Measurements from ENCODE around the gene ARHGAP18. TPM values are rescaled to one million over a fixed set of nuclear protein-coding genes. Genes with fewer than 3 reads are reported as not detected.

ARHGAP18 gene
- total RNA-seq, 2 donors from 2014 or later = 3.7 to 26.7 TPM

GRCh38 chr6:129544892-129545612 is 164.9 kb downstream of the ARHGAP18 start:
- Mint-ChIP-seq H3K27me3 (no peaks in the 10 kb centered on the region), H3K4me1 (peaks cover 2% of the 10 kb centered on the region)
- no peak for ATAC-seq

GRCh38 chr6:129543981-129544380 is 166.0 kb downstream of the ARHGAP18 start:
- Mint-ChIP-seq H3K27me3 (no peaks in the 10 kb centered on the region), H3K36me3 (ENCODE audit: low read depth) (peaks cover 3% of the 10 kb centered on the region), H3K27ac (no peak overlapping the region), H3K4me1 (peaks cover 2% of the 10 kb centered on the region), H3K4me3 (no peak overlapping the region)
- ATAC-seq (no peak), DNase-seq (no peak)
- H3K9me3 ChIP-seq (ENCODE audit: control insufficient read depth, low read length, poor library complexity, severe bottlenecking) = no peaks in the 10 kb centered on the region

More at GRCh38 chr6:129544892-129545612, 164.9 kb downstream of the ARHGAP18 start:
- no peak for DNase-seq
- Mint-ChIP-seq H3K27ac (no peak overlapping the region), H3K36me3 (ENCODE audit: low read depth) (peaks cover 3% of the 10 kb centered on the region), H3K4me3 (no peak overlapping the region)
- H3K9me3 ChIP-seq (ENCODE audit: control insufficient read depth, low read length, poor library complexity, severe bottlenecking) = no peaks in the 10 kb centered on the region

GRCh38 chr6:129542705-129543104 is 167.3 kb downstream of the ARHGAP18 start:
- H3K4me1 Mint-ChIP-seq = peaks cover 2% of the 10 kb centered on the region
- H3K9me3 ChIP-seq (ENCODE audit: control insufficient read depth, low read length, poor library complexity, severe bottlenecking) = no peaks in the 10 kb centered on the region
- peaks cover 3% of the 10 kb centered on the region for H3K36me3 Mint-ChIP-seq (ENCODE audit: low read depth)
- H3K4me3 Mint-ChIP-seq = no peak overlapping the region
- H3K27me3 Mint-ChIP-seq = no peaks in the 10 kb centered on the region
- no peak for DNase-seq
- H3K27ac Mint-ChIP-seq = no peak overlapping the region
- no peak for ATAC-seq

GRCh38 chr6:129539032-129539431 is 170.9 kb downstream of the ARHGAP18 start:
- Mint-ChIP-seq H3K27ac (no peak overlapping the region), H3K4me3 (no peak overlapping the region), H3K4me1 (no peaks in the 10 kb centered on the region), H3K36me3 (ENCODE audit: low read depth) (no peaks in the 10 kb centered on the region), H3K27me3 (no peaks in the 10 kb centered on the region)
- no peak for ATAC-seq
- no peak for DNase-seq
- H3K9me3 ChIP-seq (ENCODE audit: control insufficient read depth, low read length, poor library complexity, severe bottlenecking) = no peaks in the 10 kb centered on the region

- Mint-ChIP-seq H3K4me1 (no peaks in the 10 kb centered on the region), H3K36me3 (ENCODE audit: low read depth) (peaks cover 2% of the 10 kb centered on the region), H3K4me3 (no peak overlapping the region), H3K27ac (no peak overlapping the region), H3K27me3 (no peaks in the 10 kb centered on the region)
- no peaks in the 10 kb centered on the region for H3K9me3 ChIP-seq (ENCODE audit: control insufficient read depth, low read length, poor library complexity, severe bottlenecking)
- ATAC-seq (no peak), DNase-seq (no peak)
Observed at GRCh38 chr6:129536271-129536670, 173.7 kb downstream of the ARHGAP18 start.

- Mint-ChIP-seq H3K27ac (no peak overlapping the region), H3K4me1 (no peaks in the 10 kb centered on the region), H3K4me3 (no peak overlapping the region), H3K36me3 (ENCODE audit: low read depth) (peaks cover 9% of the 10 kb centered on the region), H3K27me3 (peaks cover 10% of the 10 kb centered on the region)
- no peaks in the 10 kb centered on the region for H3K9me3 ChIP-seq (ENCODE audit: control insufficient read depth, low read length, poor library complexity, severe bottlenecking)
- DNase-seq = no peak
- no peak for ATAC-seq
Observed at GRCh38 chr6:129534926-129535325, 175.1 kb downstream of the ARHGAP18 start.

Other genes starting within 250 kb of the ARHGAP18 start
- 1 to 10 TPM in 1 of 2 donors, not detected in 1; 1.2 TPM for gene TMEM244, start 151.1 kb upstream of the ARHGAP18 start, total RNA-seq